ENCODE data around the gene AGR2. TPM values are rescaled to one million over a fixed set of nuclear protein-coding genes. Genes with fewer than 3 reads are reported as not detected.
"Not testable (repeated sequence)": the region's sequence is repeated elsewhere in the genome, so short reads cannot be mapped to it uniquely, and the experiment has no call there.

Gene AGR2
- total RNA-seq, 1 experiment from 2014 or later: not detected

DNA sequence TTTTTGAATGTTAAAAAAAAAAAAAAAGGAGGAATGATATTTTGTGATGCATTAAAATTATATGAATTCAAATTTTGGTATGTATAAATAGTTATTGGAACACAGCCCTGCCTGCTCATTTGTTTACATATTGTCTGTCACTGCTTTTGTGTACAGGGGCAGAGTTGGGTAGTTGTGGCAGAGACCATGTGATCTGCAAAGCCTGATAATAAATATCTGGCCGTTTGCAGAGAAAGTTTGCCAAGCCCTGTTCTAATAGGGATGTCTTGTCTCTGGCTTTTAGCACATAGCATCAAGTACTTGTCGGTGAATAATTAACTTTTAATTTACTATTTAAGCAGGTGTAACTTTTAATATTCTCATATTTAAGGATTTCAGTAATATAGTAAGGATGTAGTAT, 31.5 kb downstream of the AGR2 start:
- BruUV-seq (replicated peaks): no TSS peak
- Histone ChIP-seq H3K27me3 (replicated peaks; ENCODE audit: insufficient read depth, low read depth, low read length, poor library complexity) (no peaks in the 10 kb centered on the region), H3K27ac (ENCODE audit: low read depth, low read length, poor library complexity, severe bottlenecking) (no peak overlapping the region), H3K9me3 (ENCODE audit: low read depth, low read length, poor library complexity, severe bottlenecking) (peaks cover under 1% of the 10 kb centered on the region), H3K4me1 (ENCODE audit: insufficient read depth, low read length, poor library complexity, severe bottlenecking) (peaks cover 50% of the 10 kb centered on the region), H3K36me3 (ENCODE audit: insufficient read depth, low read length, poor library complexity, severe bottlenecking) (peaks cover 3% of the 10 kb centered on the region), H3K4me3 (ENCODE audit: low read depth, low read length, poor library complexity, severe bottlenecking) (no peak overlapping the region)
- ChIA-PET POLR2A (ENCODE audit: low non-redundant PET) (no interaction called here), CTCF (no interaction called here)
- intact Hi-C loops (cut with micrococcal nuclease; ENCODE audit: unreplicated experiment): no loop called here
- TF ChIP-seq EZH2 (IDR thresholded peaks at IDR 0.05; ENCODE audit: borderline replicate concordance, low read depth, low read length, poor library complexity, severe bottlenecking): no peak
- TF ChIP-seq, protein P1, sequence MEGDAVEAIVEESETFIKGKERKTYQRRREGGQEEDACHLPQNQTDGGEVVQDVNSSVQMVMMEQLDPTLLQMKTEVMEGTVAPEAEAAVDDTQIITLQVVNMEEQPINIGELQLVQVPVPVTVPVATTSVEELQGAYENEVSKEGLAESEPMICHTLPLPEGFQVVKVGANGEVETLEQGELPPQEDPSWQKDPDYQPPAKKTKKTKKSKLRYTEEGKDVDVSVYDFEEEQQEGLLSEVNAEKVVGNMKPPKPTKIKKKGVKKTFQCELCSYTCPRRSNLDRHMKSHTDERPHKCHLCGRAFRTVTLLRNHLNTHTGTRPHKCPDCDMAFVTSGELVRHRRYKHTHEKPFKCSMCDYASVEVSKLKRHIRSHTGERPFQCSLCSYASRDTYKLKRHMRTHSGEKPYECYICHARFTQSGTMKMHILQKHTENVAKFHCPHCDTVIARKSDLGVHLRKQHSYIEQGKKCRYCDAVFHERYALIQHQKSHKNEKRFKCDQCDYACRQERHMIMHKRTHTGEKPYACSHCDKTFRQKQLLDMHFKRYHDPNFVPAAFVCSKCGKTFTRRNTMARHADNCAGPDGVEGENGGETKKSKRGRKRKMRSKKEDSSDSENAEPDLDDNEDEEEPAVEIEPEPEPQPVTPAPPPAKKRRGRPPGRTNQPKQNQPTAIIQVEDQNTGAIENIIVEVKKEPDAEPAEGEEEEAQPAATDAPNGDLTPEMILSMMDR (conservative IDR thresholded peaks at IDR 0.05; ENCODE audit: low read depth, low read length): no peak
- DNase-seq (ENCODE audit: low spot score): no peak

DNA sequence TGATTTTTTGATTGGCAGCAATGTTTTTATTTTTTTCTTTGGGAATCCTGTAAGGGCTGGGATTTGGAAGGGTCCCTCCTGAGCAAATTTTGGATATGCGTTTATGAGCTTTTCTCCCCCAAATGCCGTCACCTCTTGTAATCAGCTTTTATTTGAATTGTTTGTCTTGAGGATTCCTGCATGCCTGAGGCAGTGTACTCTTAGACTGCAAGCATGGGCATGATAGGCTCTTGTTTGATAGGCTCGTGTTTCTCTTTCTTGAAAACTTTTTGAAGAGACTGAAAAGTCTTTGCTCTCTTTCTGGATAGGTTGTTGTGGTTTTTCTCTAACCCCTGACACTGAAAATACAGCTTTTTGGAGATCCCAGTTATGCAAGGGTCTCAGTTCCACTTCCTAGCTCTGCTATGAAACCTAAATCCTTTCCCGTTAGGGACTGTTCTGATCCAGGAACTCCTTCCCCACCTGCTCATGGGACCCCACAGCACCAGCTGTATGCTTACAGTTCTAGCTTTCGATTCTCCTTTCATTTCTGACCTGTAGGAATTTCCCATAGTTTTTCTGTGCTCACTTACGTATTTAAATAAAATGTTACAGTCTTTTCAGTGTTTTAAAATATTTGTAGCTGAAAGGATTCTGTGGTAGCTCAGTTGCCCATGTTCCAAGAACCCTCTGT, 34.0 kb downstream of the AGR2 start:
- DNase-seq (ENCODE audit: low spot score): no peak
- Histone ChIP-seq H3K27me3 (replicated peaks; ENCODE audit: insufficient read depth, low read depth, low read length, poor library complexity) (no peaks in the 10 kb centered on the region), H3K36me3 (ENCODE audit: insufficient read depth, low read length, poor library complexity, severe bottlenecking) (peaks cover 6% of the 10 kb centered on the region), H3K27ac (ENCODE audit: low read depth, low read length, poor library complexity, severe bottlenecking) (peak overlapping the region; percentile 31), H3K9me3 (ENCODE audit: low read depth, low read length, poor library complexity, severe bottlenecking) (peaks cover 4% of the 10 kb centered on the region), H3K4me3 (ENCODE audit: low read depth, low read length, poor library complexity, severe bottlenecking) (no peak overlapping the region), H3K4me1 (ENCODE audit: insufficient read depth, low read length, poor library complexity, severe bottlenecking) (peaks cover 40% of the 10 kb centered on the region)
- intact Hi-C loops (cut with micrococcal nuclease; ENCODE audit: unreplicated experiment): no loop called here
- ChIA-PET POLR2A (ENCODE audit: low non-redundant PET) (no interaction called here), CTCF (no interaction called here)
- no TSS peak for BruUV-seq (replicated peaks)
- TF ChIP-seq, protein P1 (conservative IDR thresholded peaks at IDR 0.05; ENCODE audit: low read depth, low read length): no peak
- TF ChIP-seq EZH2 (IDR thresholded peaks at IDR 0.05; ENCODE audit: borderline replicate concordance, low read depth, low read length, poor library complexity, severe bottlenecking): no peak

DNA sequence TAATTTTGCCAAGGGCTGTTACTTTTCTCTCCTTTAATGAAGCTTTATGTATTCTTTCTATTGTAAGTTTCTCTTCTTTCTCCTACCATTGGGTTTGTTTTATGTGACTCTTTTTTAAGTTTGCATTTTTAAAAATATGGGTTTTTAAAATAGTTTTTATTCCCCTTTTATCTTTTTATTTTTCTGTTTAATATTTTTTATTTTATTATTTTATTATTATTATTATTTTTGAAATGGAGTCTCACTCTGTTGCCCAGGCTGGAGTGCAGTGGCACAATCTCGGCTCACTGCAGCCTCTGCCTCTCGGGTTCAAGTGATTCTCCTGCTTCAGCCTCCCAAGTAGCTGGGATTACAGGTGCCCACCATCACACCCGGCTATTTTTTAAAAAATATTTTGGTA, 34.8 kb downstream of the AGR2 start:
- H3K27ac ChIP-seq (ENCODE audit: low read depth, low read length, poor library complexity, severe bottlenecking); intact Hi-C loops (cut with micrococcal nuclease; ENCODE audit: unreplicated experiment); H3K4me3 ChIP-seq (ENCODE audit: low read depth, low read length, poor library complexity, severe bottlenecking); CTCF ChIA-PET; H3K36me3 ChIP-seq (ENCODE audit: insufficient read depth, low read length, poor library complexity, severe bottlenecking); DNase-seq (ENCODE audit: low spot score); H3K27me3 ChIP-seq (replicated peaks; ENCODE audit: insufficient read depth, low read depth, low read length, poor library complexity); BruUV-seq (replicated peaks); H3K9me3 ChIP-seq (ENCODE audit: low read depth, low read length, poor library complexity, severe bottlenecking): not testable (repeated sequence)
- peaks cover 38% of the 10 kb centered on the region for H3K4me1 ChIP-seq (ENCODE audit: insufficient read depth, low read length, poor library complexity, severe bottlenecking)
- POLR2A ChIA-PET (ENCODE audit: low non-redundant PET): interaction anchor here (0.6 kb wide), 1 partner anchor 31 kb away, joined by 3 read pairs; no protein-coding TSS in a partner anchor

DNA sequence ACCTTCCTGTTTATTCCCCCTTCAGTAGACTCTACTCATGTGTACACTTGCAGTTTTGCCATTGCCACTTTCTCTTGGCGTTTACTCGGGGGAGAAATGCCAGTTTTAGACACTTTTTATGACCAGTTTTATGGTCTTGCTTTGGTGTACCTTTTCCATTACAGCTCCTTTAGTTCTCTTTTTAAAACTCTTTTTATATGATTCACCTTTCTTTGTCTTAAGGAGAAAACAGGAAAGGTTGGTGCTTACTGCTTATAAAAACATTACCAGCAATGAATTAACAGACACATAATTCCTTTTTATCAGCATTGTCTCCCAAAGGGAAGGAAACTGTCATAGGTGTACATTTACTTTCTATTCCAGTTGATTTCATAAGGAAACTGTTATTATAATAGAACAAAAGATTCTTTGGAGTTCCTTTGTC, 39.4 kb downstream of the AGR2 start:
- no peak overlapping the region for H3K4me3 ChIP-seq (ENCODE audit: low read depth, low read length, poor library complexity, severe bottlenecking)
- no peak overlapping the region for H3K27ac ChIP-seq (ENCODE audit: low read depth, low read length, poor library complexity, severe bottlenecking)
- POLR2A ChIA-PET (ENCODE audit: low non-redundant PET): no interaction called here
- BruUV-seq (replicated peaks): no TSS peak
- DNase-seq (ENCODE audit: low spot score): no peak
- TF ChIP-seq, protein P1 (conservative IDR thresholded peaks at IDR 0.05; ENCODE audit: low read depth, low read length): no peak
- no peak for TF ChIP-seq EZH2 (IDR thresholded peaks at IDR 0.05; ENCODE audit: borderline replicate concordance, low read depth, low read length, poor library complexity, severe bottlenecking)
- intact Hi-C loops (cut with micrococcal nuclease; ENCODE audit: unreplicated experiment): no loop called here
- peaks cover 6% of the 10 kb centered on the region for H3K36me3 ChIP-seq (ENCODE audit: insufficient read depth, low read length, poor library complexity, severe bottlenecking)
- H3K4me1 ChIP-seq (ENCODE audit: insufficient read depth, low read length, poor library complexity, severe bottlenecking): peaks cover 14% of the 10 kb centered on the region
- CTCF ChIA-PET: no interaction called here
- H3K27me3 ChIP-seq (replicated peaks; ENCODE audit: insufficient read depth, low read depth, low read length, poor library complexity): no peaks in the 10 kb centered on the region
- peaks cover 4% of the 10 kb centered on the region for H3K9me3 ChIP-seq (ENCODE audit: low read depth, low read length, poor library complexity, severe bottlenecking)
